Measurements from ENCODE around the gene RAPGEF1.
A peak's percentile ranks its signal among the peaks of the same experiment; 100 is the strongest.
"Not testable (repeated sequence)": the region's sequence is repeated elsewhere in the genome, so short reads cannot be mapped to it uniquely, and the experiment has no call there.

The RAPGEF1 gene
- 218 to 305 (median 279) reads per million in 3 experiments for total RNA-seq

- DNase-seq = peak; percentile 77
These were observed at the start of gene RAPGEF1 for GRCh38 chr9:131739959-131740648. Gene RAPGEF1, minus strand, starts transcription at chr9:131740076. Its CDS starts 246 bp downstream, at chr9:131739830.

- DNase-seq = no peak
These were observed 49.0 kb upstream of the RAPGEF1 start for GRCh38 chr9:131788851-131789250.

DNA sequence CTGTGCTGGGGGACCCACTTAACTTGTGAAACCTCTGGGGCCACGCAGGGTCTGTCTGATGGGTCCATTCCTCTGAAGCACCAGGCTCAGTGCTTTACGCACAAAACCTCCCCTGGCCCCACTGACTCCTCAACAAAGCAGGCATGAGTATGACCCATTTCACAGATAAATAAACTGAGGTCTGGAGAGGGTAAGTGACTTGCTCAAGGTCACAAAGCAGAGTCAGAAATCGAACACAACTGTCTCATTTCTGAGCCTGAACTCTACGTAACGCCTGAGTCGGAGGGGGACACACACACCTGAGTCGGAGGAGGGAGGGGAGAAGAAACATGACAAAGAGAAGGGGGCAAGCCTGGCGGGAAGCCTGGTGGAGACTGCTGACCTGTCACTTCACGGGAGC is 48.0 kb upstream of the RAPGEF1 start:
- no peak for DNase-seq

DNA sequence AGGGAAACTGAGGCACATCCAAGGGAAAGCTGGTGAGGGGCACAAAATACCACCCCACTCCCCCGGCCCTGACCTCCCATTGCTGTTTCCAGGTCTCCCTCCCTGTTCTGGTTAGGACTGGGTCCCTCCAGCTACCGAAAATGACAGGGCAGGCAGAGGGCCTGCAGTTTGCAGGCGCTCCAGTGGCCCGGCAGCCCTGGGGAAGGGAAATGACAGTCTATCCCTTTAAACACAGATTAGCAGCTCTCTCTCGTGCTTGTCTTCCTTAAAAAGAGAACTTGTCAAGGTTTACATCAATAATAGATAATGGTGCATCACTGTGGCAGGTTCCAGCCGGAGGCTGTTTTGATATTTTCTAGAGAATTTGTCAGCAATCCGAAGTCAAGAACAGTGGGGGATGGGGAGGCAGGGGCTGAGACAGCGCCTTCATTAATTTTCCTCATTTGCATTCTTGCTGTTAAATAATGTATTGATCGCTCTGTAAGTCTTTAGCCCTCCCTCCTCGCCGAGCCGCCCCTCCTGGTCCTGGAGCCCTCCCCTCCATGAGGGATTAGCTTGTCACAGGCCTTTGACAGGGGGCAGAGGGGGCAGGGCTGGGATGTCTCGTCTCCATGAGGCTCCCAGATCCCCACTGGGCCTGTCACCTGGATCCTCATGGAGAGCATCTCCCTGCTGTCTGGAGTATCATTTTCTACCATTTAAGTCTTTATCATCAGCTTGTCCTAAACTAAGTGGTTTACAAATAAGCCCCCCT is 45.0 kb upstream of the RAPGEF1 start:
- DNase-seq = no peak

GRCh38 chr9:131781069-131781468 is 41.2 kb upstream of the RAPGEF1 start:
- no peak for DNase-seq

- DNase-seq = no peak
These were observed 36.6 kb upstream of the RAPGEF1 start for GRCh38 chr9:131776473-131776872.

DNA sequence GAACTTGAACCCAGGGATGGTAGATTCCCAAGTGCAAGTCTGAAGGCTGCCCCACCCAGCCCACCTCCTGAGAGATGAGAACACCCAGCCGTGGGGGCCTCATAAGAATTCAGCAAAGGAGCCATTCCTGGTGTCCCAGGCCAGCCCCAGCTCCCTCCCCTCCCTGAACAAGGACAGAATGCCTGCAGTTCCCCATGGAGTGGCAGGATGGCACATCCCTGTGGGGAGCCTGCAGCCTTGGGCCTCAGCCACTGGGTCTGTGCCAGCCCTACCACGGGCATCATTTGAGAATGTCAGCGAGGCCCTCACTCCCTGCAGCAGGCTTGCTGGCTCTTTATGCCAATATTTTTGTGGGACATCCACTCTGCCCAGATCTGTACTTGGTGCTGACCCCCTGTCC is 36.2 kb upstream of the RAPGEF1 start:
- no peak for DNase-seq

DNA sequence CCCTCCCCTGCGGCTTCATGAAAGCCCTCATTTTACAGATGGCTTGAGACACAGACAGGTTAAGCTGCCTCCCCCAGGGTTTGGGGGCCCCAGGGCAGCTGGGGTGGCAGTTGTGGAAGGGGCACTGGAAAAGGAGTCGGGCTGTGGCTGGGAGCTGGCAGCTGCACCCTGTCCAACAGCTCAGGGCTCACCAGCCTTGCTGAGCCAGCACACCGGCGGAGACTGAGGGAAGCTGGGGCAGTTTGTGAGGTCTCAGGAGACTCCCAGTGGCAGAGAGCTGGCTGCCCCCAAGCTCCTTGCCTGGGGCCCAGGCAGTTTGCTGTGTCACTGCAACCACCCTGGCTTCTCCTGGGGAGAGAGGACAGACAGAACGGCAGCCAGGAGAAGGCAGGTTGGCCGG is 34.8 kb upstream of the RAPGEF1 start:
- no peak for DNase-seq

- no peak for DNase-seq
These were observed 34.1 kb upstream of the RAPGEF1 start for GRCh38 chr9:131773911-131774379.

GRCh38 chr9:131772940-131773339 is 33.1 kb upstream of the RAPGEF1 start:
- DNase-seq = no peak

- DNase-seq = no peak
These were observed 31.8 kb upstream of the RAPGEF1 start for GRCh38 chr9:131771646-131772045.

DNA sequence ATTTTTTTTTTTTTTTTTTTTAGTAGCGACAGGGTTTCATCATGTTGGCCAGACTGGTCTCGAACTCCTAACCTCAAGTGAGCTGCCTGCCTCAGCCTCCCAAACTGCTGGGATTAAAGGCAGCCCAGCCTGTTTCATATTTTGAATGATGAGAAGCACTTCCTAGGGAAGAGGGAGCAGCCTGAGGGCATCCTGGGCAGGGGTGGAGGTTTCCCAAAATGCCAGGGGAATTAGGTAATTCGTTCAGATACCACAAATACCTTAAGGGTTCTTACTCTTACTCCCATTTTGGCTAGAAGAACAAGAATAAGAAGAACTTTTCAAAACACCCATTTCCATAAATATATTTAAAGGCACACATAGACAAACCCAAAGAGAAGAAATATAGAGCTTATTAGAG is 29.5 kb upstream of the RAPGEF1 start:
- DNase-seq = no peak

DNA sequence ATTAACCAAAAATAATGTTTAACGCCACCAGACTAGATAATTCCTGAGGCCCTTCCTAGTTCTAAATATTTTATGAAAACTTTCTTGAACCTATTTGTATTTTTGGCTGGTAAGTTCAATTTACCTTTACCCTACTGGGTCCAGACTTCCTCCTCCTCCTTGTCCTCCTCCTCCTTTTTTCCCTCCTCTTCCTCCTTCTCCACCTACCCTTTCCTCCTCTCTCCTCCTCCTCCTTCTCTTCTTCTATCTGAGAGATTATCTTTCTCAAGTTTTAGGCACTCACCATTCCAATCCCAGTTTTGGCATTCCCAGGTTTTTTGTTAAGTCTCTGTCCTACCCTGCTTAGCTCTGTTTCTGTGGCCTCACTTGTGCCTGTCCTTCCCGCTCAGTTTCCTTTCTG is 24.7 kb upstream of the RAPGEF1 start:
- DNase-seq = no peak

DNA sequence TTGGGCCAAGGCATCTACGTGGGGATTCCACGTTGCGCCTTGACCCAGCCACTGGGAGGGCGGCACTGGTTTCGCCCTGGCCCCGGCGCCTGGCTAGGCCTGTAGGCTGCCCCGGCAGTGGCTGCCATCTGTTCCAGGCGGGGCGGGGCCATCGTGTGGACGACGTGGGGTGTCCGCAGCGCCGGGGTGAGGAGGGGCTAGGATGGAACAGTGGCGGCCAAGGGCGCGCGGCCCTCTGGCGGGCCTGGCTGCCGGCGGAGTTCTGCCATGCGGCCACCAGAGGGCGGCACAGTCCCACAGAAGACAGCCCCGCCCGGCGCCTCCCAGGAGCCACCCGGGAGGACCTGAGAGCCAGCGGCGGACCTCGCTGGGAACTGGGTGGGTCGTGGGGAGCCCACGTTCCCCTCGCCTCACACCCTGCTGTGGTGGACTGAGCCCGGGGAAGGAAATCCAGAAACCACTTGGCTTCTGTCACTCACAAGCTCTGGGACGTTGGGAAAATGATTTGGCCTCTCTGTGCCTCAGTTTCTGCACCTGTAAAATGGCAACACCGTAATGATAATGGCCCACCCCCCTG is 22.6 kb upstream of the RAPGEF1 start:
- DNase-seq = peak; percentile 61

DNA sequence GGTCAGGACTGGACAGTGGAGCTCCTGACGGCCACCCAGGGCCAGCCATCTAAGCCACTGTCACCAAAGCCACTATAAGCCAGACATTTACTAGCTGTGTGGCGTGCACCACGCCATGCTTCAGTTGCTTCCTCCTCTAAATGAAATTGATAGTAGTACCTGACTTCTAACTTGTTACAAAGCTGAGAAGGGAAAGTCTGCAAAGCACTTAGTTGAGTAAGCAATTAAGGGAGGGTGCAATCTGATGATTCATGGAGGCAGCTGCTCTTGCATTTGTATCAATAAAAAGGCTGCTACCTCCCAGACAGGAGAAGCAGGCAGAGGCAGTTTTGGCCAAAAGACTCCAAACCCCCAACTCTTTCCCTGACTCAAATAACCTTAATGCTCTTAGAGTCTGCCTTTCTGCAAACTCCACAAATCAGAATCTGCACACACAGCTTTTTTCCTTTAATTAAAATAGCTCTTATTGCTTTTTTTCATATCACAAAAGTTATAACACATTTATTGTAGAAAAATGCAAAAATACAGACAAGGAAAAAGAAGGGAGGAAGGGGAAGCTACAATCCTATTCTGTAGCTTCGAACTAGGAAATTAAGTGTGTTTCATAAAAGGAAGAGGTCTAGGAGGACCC is 19.3 kb upstream of the RAPGEF1 start:
- no peak for DNase-seq

GRCh38 chr9:131757549-131757948 is 17.7 kb upstream of the RAPGEF1 start:
- no peak for DNase-seq

- DNase-seq = peak; percentile 75
These were observed 15.8 kb upstream of the RAPGEF1 start for GRCh38 chr9:131755541-131756198.

DNA sequence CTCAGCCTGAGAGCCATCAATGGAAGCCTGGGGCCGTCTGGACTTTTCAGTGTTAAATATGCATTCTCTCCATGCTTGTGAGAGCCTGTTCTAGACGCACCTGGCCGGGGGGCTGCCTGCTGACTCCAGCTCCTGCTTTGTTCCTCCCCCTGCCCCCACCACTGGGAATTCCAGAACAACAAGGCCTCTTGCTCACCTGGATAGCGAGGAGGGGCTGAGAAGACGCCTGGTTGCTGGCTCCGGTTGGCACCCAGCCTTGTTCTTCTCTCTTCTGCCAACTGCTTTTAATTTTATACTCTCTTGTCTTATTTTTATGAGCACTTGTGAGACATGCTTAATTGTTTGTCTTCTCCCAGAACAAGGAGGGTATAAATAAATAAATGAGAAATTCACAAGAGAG is 15.0 kb upstream of the RAPGEF1 start:
- DNase-seq = no peak

- not testable (repeated sequence) for DNase-seq
These were observed 13.9 kb upstream of the RAPGEF1 start for GRCh38 chr9:131753751-131754150.

DNA sequence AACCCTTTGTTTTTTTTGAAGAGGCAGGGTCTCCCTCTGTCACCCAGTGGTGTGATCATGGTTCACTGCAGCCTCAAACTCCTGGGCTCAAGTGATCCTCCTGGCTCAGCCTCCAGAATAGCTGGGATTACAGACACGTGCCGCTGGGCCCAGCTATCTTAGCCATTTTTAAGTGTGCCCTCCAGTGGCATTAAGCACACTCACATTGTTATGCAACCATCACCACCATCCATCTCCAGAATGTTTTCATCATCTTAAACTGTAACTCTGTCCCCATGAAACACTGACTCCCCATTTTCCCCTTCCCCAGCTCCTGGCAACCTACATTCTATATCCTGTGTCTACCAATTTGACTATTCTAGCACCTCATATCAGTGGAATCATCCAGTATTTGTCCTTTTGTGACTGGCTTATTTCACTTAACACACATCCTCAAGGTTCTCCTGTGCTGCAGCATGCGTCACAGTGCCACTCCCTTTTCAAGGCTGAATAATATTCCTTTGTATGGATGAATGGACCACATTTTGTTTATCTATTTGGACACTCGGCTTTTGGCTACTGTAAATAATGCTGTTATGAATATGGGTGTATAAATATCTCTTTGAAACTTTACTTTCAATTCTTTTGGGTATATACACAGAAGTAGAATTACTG is 12.5 kb upstream of the RAPGEF1 start:
- no peak for DNase-seq

DNA sequence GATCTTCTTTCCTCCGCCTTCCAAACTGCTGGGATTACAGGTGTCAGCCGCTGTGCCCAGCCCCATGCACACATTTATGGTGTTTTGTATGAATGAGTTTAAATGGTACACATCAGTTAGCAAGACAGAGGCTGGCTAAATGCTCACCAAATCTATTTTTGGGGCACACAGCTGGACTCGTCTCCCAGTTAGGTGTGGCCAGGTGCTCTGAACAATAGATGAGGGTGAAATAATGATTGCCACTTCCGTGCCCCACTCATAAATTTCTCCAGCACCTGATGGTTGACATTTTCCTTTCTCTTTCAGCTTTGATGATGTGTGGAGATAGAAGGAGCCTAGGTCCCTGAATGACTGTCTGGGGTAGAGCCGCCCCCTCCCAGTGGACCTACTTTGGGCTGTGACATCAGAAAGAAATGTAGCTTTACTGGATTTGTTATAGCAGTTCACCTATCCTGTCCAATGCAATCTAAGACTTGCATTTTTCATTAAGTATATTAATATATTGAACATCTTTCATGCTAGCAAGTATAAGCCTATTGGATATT is 8.6 kb upstream of the RAPGEF1 start:
- DNase-seq = no peak

- DNase-seq = peak; percentile 47
These were observed 7.5 kb upstream of the RAPGEF1 start for GRCh38 chr9:131747352-131747751.

All from central memory CD4-positive, alpha-beta T cell (primary cell).